K562 (cell line): ENCODE results near the gene TMEFF2. TPM values are rescaled to one million over a fixed set of nuclear protein-coding genes. Genes with fewer than 3 reads are reported as not detected.

Source experiments
- AFF1 ChIP-seq, 2 experiments: fragments of 450-650 bp; IDR thresholded peaks; 2 replicates each; pipeline ENCODE4 v1.6.1; 2018; ENCODE audit warnings: mild to moderate bottlenecking in 2 of 2, low read depth in 1 of 2; ENCODE audit not compliant: partially characterized antibody in 2 of 2
- ARID1B ChIP-seq: fragments of 450-650 bp; IDR thresholded peaks from 2 replicates; pipeline ENCODE4 v1.6.1; 2016; ENCODE audit warnings: antibody characterized with exemption, mild to moderate bottlenecking, inconsistent platforms
- C11orf30 ChIP-seq: fragments of 450-650 bp; IDR thresholded peaks from 2 replicates; pipeline ENCODE4 v1.6.1; 2016; ENCODE audit warnings: low read depth, mild to moderate bottlenecking
- CBX1 ChIP-seq: sonication (generic); IDR thresholded peaks from 2 replicates; pipeline ENCODE4 v1.6.1; 2016; ENCODE audit warnings: antibody characterized with exemption, low read depth, mild to moderate bottlenecking
- CBX2 ChIP-seq: fragments of 200-600 bp; sonication (generic); IDR thresholded peaks from one replicate; pipeline ENCODE4 v1.6.1; 2012; ENCODE audit warnings: mild to moderate bottlenecking, low read length, inconsistent platforms; ENCODE audit not compliant: insufficient read depth, poor library complexity, severe bottlenecking
- CREB5 ChIP-seq: fragments of 250-450 bp; sonication (Bioruptor Pico); IDR thresholded peaks from 2 replicates; pipeline ENCODE4 v1.5.0; 2020; ENCODE audit warnings: mild to moderate bottlenecking
- HMG20B ChIP-seq: fragments of 250-450 bp; sonication (Bioruptor Pico); IDR thresholded peaks from 2 replicates; pipeline ENCODE4 v1.5.0; 2021; ENCODE audit warnings: mild to moderate bottlenecking
- KDM4B ChIP-seq, 2 experiments: fragments of 450-650 bp in 1 of 2; sonication (generic) in 1 of 2; IDR thresholded peaks; 2 replicates each; pipeline ENCODE4 v1.6.1; 2016 to 2017; ENCODE audit warnings: borderline replicate concordance in 2 of 2, antibody characterized with exemption in 1 of 2, low read depth in 1 of 2, mild to moderate bottlenecking in 1 of 2
- MCM7 ChIP-seq, 2 experiments: fragments of 450-650 bp; IDR thresholded peaks; 2 replicates each; pipeline ENCODE4 v1.6.1; 2016 to 2018
- MIER1 ChIP-seq: fragments of 450-650 bp; IDR thresholded peaks from 2 replicates; pipeline ENCODE4 v1.6.1; 2016; ENCODE audit warnings: antibody characterized with exemption, mild to moderate bottlenecking, low read depth
- NCOA1 ChIP-seq: fragments of 450-650 bp; IDR thresholded peaks from 2 replicates; pipeline ENCODE4 v1.6.1; 2016; ENCODE audit warnings: low read depth
- NKRF ChIP-seq: fragments of 450-650 bp; IDR thresholded peaks from 2 replicates; pipeline ENCODE4 v1.6.1; 2016; ENCODE audit warnings: borderline replicate concordance
- POU5F1 ChIP-seq: fragments of 150-350 bp; IDR thresholded peaks from 2 replicates; pipeline ENCODE4 v1.6.1; 2014; ENCODE audit warnings: borderline replicate concordance, low read length, low read depth, mild to moderate bottlenecking; ENCODE audit not compliant: partially characterized antibody
- PRMT5 ChIP-seq: sonication (generic); formaldehyde crosslinking; IDR thresholded peaks from 2 replicates; pipeline ENCODE4 v1.5.0; 2020; ENCODE audit warnings: missing genetic modification reagents
- RAD21 ChIP-seq, 2 experiments: fragments of 250-450 bp in 1 of 2; fragments of 450-650 bp in 1 of 2; sonication (Bioruptor Pico) in 1 of 2; formaldehyde crosslinking in 1 of 2; IDR thresholded peaks in 1 of 2; conservative IDR thresholded peaks in 1 of 2; 2 replicates each; pipeline versions ENCODE4 v1.4.0 to v1.8.0; 2020 to 2022; ENCODE audit warnings: mild to moderate bottlenecking in 2 of 2, moderate library complexity in 1 of 2
- SMARCA5 ChIP-seq: fragments of 450-650 bp; IDR thresholded peaks from 2 replicates; pipeline ENCODE4 v1.6.1; 2016
- TCF15 ChIP-seq: fragments of 250-450 bp; sonication (Bioruptor Pico); IDR thresholded peaks from 2 replicates; pipeline ENCODE4 v1.8.0; 2022; ENCODE audit warnings: moderate library complexity, mild to moderate bottlenecking, inconsistent platforms
- ZFPM2 ChIP-seq: fragments of 250-450 bp; sonication (Bioruptor Pico); IDR thresholded peaks from 2 replicates; pipeline ENCODE4 v1.5.1; 2022; ENCODE audit warnings: mild to moderate bottlenecking
- ZKSCAN3 ChIP-seq: fragments of 250-450 bp; sonication (Bioruptor Pico); IDR thresholded peaks from 2 replicates; pipeline ENCODE4 v1.4.0; 2020
- ZNF124 ChIP-seq: sonication (generic); formaldehyde crosslinking; IDR thresholded peaks from 2 replicates; pipeline ENCODE4 v1.8.1; 2022; ENCODE audit warnings: missing genetic modification reagents
- ZNF785 ChIP-seq: fragments of 250-450 bp; sonication (Bioruptor Pico); IDR thresholded peaks from 2 replicates; pipeline ENCODE4 v1.4.0; 2020; ENCODE audit warnings: mild to moderate bottlenecking
- polyA plus RNA-seq, 8 experiments: library from polyadenylated mRNA; depleted of rRNA in 4 of 8; stranded (reverse) in 5 of 8; unstranded in 3 of 8; fragments of >200 nt; fragmentation: Nextera tagmentation in 2 of 8; fragmentation: Illumina TruSeq in 1 of 8; extraction: Ambion mirVana in 2 of 8; extraction: Trizol in 1 of 8; gene quantifications; 2 replicates each; pipeline versions ENCODE4 v1.2.1 to v1.2.3, GENCODE V29; 2011 to 2014; ENCODE audit warnings: inconsistent platforms in 1 of 8, missing spikeins in 1 of 8
- total RNA-seq, 7 experiments: library from RNA; depleted of rRNA in 6 of 7; stranded (reverse); fragments of >200 nt in 6 of 7; fragmentation: Illumina TruSeq in 2 of 7; extraction: Trizol in 2 of 7; gene quantifications; 2 replicates each; pipeline versions ENCODE4 v1.2.1 to v1.2.3, GENCODE V29; 2011 to 2021; ENCODE audit warnings: low replicate concordance in 1 of 7

The TMEFF2 gene
- total and polyA plus RNA-seq, 9 of the 15 experiments (the other 6 are each of a cell fraction or from before 2014, with no cell fraction given): 1.4 TPM; not detected in 8

- no peak for TF ChIP-seq MCM7 (IDR thresholded peaks at IDR 0.05)
- TF ChIP-seq NCOA1: no peak
- no peak for TF ChIP-seq ZNF785 (CRISPR knock-in tag)
- no peak for TF ChIP-seq RAD21 (CRISPR knock-in tag; conservative IDR thresholded peaks at IDR 0.05 in 1 of 2, IDR thresholded peaks at IDR 0.05 in 1 of 2)
- no peak for TF ChIP-seq SMARCA5
- peak; percentile 70 for TF ChIP-seq ARID1B
- peak in 1 of 2 experiments; percentile 63 for TF ChIP-seq AFF1 (IDR thresholded peaks at IDR 0.05; ENCODE audit: low read depth in 1 of 2, partially characterized antibody in 2 of 2)
- no peak for TF ChIP-seq PRMT5 (CRISPR knock-in tag)
- TF ChIP-seq TCF15 (CRISPR knock-in tag): no peak
- TF ChIP-seq CBX1: no peak
- no peak for TF ChIP-seq ZFPM2
- no peak for TF ChIP-seq NKRF
- no peak for TF ChIP-seq ZNF124 (CRISPR knock-in tag)
- TF ChIP-seq POU5F1: no peak
- no peak for TF ChIP-seq HMG20B
- no peak for TF ChIP-seq MIER1
- TF ChIP-seq C11orf30: peak; percentile 99
- no peak for TF ChIP-seq CREB5 (CRISPR knock-in tag)
- TF ChIP-seq CBX2: no peak
- TF ChIP-seq KDM4B (IDR thresholded peaks at IDR 0.05; ENCODE audit: borderline replicate concordance in 2 of 2, low read depth in 1 of 2): no peak
- TF ChIP-seq ZKSCAN3 (CRISPR knock-in tag): no peak
Observed at GRCh38 chr2:191950132-191950874, 244.4 kb downstream of the TMEFF2 start (continued).
